Thyroid gland (tissue), 4 donors: ENCODE data around the gene TRH. TPM values are rescaled to one million over a fixed set of nuclear protein-coding genes. Genes with fewer than 3 reads are reported as not detected.

ENCODE experiments used
- DNase-seq, 2 donors: peaks; one replicate each; pipeline ENCODE4 v3.0.0-alpha.2; 2019
- H3K27ac ChIP-seq, 3 donors: fragments of 200-600 bp; sonication (generic); 1 replicate in 2 of 3; 2 replicates in 1 of 3; pipeline ENCODE4 v1.5.1; 2016 to 2019; ENCODE audit warnings: mild to moderate bottlenecking in 1 of 3, moderate library complexity in 1 of 3
- H3K27me3 ChIP-seq: fragments of 200-600 bp; sonication (generic); one replicate; pipeline ENCODE4 v1.5.1; 2019
- H3K36me3 ChIP-seq, 2 donors: fragments of 200-600 bp; sonication (generic); one replicate each; pipeline ENCODE4 v1.5.1; 2016 to 2019
- H3K4me1 ChIP-seq, 2 donors: fragments of 200-600 bp; sonication (generic); one replicate each; pipeline ENCODE4 v1.5.1; 2017 to 2019
- H3K4me3 ChIP-seq, 3 donors: fragments of 200-600 bp; sonication (generic); replicated peaks in 1 of 3; 1 replicate in 2 of 3; 2 replicates in 1 of 3; pipeline ENCODE4 v1.5.1; 2016; ENCODE audit warnings: mild to moderate bottlenecking in 1 of 3
- H3K9me3 ChIP-seq: fragments of 200-600 bp; sonication (generic); one replicate; pipeline ENCODE4 v1.5.1; 2017
- POLR2A ChIP-seq, 2 donors: fragments of 450-650 bp; IDR thresholded peaks; one replicate each; pipeline ENCODE4 v1.6.1; 2017; ENCODE audit warnings: antibody characterized with exemption in 2 of 2, mild to moderate bottlenecking in 2 of 2, moderate library complexity in 1 of 2
- WGBS, 2 donors: methylation state at CpG; one replicate each; pipeline ENCODE4 v1.1.5; 2017; 5-methylcytosine and 5-hydroxymethylcytosine counted together
- intact Hi-C: fragments of 100-400 bp; cut with DNase I; formaldehyde crosslinking; loops from one replicate; pipeline ENCODE4 v1.15.1; 2023
- total RNA-seq, 4 donors: library from RNA; depleted of rRNA; stranded (reverse); fragments of >200 nt; gene quantifications; one replicate each; pipeline ENCODE4 v1.2.3, GENCODE V29; 2016
- TF ChIP-seq, protein P1 (sequence below), 6 experiments: fragments of 200-600 bp in 3 of 6; fragments of 450-650 bp in 3 of 6; sonication (generic) in 3 of 6; IDR thresholded peaks; one replicate each; pipeline ENCODE4 v1.5.1; 2016 to 2019; ENCODE audit warnings: antibody characterized with exemption in 6 of 6, mild to moderate bottlenecking in 2 of 6, inconsistent platforms in 1 of 6, moderate library complexity in 1 of 6

The TRH gene
- total RNA-seq, 4 donors from 2014 or later: 0.22 TPM; not detected in 3

DNA sequence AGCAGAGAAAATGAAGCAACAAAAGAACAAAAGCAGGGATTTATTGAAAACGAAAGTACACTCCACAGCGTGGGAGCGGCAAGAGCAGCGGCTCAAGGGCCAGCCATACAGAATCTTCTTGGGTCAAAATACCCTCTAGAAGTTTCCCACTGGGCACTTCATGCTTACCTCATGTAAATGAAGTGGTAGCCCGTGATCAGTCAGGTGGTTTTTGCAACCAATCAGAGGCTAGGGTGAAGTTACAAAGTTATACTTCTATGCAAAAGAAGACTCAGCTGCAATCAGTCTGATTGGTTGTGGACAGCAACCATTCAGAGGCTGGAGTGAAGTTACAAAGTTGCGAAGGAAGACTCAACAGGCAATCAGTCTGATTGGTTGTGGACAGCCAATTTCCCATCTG, 37.8 kb upstream of the TRH start:
- Histone ChIP-seq H3K27ac (peak overlapping the region in 1 of 3 donors; percentile 32), H3K27me3 (no peaks in the 10 kb centered on the region), H3K9me3 (no peaks in the 10 kb centered on the region), H3K4me1 (no peaks in the 10 kb centered on the region), H3K36me3 (no peaks in the 10 kb centered on the region), H3K4me3 (no peak overlapping the region)
- WGBS, 2 donors: 37 to 45% methylated on average over 6 of the region's 6 CpGs
- DNase-seq: peak; percentile 32 to 34
- TF ChIP-seq POLR2A (IDR thresholded peaks at IDR 0.05): no peak
- TF ChIP-seq, protein P1, sequence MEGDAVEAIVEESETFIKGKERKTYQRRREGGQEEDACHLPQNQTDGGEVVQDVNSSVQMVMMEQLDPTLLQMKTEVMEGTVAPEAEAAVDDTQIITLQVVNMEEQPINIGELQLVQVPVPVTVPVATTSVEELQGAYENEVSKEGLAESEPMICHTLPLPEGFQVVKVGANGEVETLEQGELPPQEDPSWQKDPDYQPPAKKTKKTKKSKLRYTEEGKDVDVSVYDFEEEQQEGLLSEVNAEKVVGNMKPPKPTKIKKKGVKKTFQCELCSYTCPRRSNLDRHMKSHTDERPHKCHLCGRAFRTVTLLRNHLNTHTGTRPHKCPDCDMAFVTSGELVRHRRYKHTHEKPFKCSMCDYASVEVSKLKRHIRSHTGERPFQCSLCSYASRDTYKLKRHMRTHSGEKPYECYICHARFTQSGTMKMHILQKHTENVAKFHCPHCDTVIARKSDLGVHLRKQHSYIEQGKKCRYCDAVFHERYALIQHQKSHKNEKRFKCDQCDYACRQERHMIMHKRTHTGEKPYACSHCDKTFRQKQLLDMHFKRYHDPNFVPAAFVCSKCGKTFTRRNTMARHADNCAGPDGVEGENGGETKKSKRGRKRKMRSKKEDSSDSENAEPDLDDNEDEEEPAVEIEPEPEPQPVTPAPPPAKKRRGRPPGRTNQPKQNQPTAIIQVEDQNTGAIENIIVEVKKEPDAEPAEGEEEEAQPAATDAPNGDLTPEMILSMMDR (IDR thresholded peaks at IDR 0.05): no peak
- intact Hi-C loops: loop anchor here (5.0 to 10.0 kb wide), 2 partner anchors 109 to 432 kb away; no protein-coding TSS in a partner anchor

DNA sequence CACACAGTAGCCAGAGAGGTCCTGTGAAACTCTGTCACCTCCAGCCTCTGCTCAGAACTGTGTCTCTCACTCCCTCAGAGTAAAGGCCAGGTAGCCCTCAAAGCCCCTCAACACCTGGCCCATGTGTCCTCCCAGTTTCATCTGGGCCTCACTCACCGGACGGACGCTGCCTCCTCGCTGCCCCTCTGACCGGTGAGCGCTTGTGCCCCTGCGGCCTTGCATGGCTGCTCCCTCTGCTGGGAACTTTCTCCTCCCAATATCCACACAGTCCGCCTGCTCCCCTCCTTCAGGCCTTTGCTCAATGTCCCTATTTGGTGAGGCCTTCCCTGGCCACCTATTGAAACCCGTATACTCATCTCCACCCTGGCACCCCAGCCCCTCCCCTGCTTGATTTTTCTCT, 36.8 kb upstream of the TRH start:
- intact Hi-C loops: loop anchor here (5.0 to 10.0 kb wide), 2 partner anchors 110 to 433 kb away; no protein-coding TSS in a partner anchor
- DNase-seq: no peak
- H3K27ac ChIP-seq: no peak overlapping the region
- TF ChIP-seq POLR2A (IDR thresholded peaks at IDR 0.05): no peak
- TF ChIP-seq, protein P1 (IDR thresholded peaks at IDR 0.05): no peak
- H3K4me3 ChIP-seq: no peak overlapping the region
- 89 to 94% methylated on average over 9 of the region's 9 CpGs for WGBS, 2 donors
- H3K27me3 ChIP-seq: no peaks in the 10 kb centered on the region
- H3K36me3 ChIP-seq: no peaks in the 10 kb centered on the region
- H3K4me1 ChIP-seq: no peaks in the 10 kb centered on the region
- no peaks in the 10 kb centered on the region for H3K9me3 ChIP-seq

DNA sequence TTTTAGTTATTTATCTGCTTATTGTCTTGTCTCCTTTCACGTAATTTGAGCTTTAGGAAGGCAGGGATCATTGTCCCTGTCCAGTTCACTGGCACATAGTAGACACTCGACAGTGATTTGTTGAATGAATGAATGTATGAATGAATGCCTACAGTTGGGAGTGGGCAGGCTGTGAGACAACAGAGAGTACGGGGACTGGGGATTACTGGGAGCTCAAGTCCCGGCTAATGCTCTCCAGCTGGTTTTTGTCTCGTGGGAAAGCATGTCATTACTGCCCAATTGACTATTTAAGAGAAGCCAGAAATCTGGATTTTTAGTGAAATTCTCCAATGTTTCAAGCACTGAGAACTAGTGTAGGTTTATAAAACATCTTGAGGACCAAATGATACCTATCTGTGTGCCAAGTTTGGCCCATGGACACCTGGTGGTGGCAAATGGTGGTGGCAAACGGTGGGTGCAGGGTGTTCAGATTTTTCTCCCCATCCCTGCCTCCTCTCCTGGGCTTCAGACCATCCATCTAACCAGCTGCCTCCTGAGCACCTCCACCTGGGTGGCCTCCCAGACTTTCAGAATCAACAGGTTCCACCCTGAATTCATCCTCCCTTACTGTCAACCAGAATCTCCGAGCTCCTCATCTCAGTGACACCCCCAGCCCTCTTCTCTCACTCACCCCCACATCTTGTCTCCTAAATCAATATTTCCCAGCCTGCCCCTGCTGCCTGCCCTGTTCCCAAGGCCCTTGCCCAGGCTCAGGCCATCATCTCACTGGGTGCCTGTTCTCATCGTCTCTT, 36.2 kb upstream of the TRH start:
- H3K4me3 ChIP-seq: no peak overlapping the region
- intact Hi-C loops: loop anchor here (5.0 to 10.0 kb wide), 2 partner anchors 111 to 434 kb away; no protein-coding TSS in a partner anchor
- DNase-seq: no peak
- H3K27me3 ChIP-seq: no peaks in the 10 kb centered on the region
- H3K9me3 ChIP-seq: no peaks in the 10 kb centered on the region
- H3K36me3 ChIP-seq: no peaks in the 10 kb centered on the region
- no peak overlapping the region for H3K27ac ChIP-seq
- no peaks in the 10 kb centered on the region for H3K4me1 ChIP-seq
- TF ChIP-seq POLR2A (IDR thresholded peaks at IDR 0.05): no peak
- 82 to 87% methylated on average over 8 of the region's 8 CpGs for WGBS, 2 donors

DNA sequence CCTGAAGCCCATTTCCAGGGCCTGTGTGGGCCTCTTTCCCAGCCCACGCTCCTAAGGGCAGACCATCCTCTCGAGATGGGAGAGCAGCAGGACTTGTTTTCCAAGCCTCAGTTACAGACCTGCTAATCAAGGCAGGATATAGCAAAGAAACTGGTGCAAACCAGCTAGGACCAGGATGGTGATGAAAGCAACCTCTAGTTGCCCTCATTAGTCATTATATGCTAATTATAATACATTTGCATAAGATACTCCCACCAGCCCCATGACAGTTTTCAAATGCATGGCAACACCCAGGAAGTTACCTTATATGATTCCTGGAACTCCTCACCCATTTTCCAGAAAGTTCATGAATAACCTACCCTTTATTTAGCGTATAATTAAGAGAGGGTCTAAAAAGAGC, 34.4 kb upstream of the TRH start:
- intact Hi-C loops: loop anchor here (10.0 kb wide), 1 partner anchor 155 kb away; no protein-coding TSS in a partner anchor

DNA sequence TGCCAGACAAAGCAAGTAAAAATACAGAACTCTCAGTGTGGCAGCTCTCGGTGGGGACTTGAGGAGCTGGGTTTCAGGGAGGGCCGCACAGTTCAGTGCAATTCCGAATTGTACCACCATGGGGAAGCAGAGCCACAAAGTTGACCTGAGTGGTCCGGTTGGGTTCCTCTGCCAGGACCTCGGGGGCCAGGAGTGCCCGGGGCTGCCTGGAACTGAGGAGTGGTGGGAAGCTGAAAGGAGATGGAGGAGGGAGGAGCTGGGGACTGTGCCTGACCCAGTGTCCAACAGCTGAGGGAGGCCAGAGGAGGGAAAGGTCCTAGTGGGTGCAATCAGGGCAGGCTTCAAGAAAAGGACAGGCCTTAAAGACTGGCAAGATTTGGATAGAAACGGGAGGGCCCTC, 32.2 kb upstream of the TRH start:
- Histone ChIP-seq H3K27ac (no peak overlapping the region), H3K27me3 (no peaks in the 10 kb centered on the region), H3K4me1 (no peaks in the 10 kb centered on the region), H3K4me3 (no peak overlapping the region), H3K36me3 (no peaks in the 10 kb centered on the region), H3K9me3 (no peaks in the 10 kb centered on the region)
- intact Hi-C loops: loop anchor here (10.0 kb wide), 1 partner anchor 153 kb away; no protein-coding TSS in a partner anchor
- DNase-seq: peak; percentile 60 to 64
- TF ChIP-seq, protein P1 (IDR thresholded peaks at IDR 0.05): peak; percentile 34 to 79 (median 66)
- no peak for TF ChIP-seq POLR2A (IDR thresholded peaks at IDR 0.05)
- WGBS, 2 donors: 11 to 20% methylated on average over 7 of the region's 7 CpGs

More for the DNA sequence above, 34.4 kb upstream of the TRH start:
- TF ChIP-seq, protein P1 (IDR thresholded peaks at IDR 0.05): no peak
- TF ChIP-seq POLR2A (IDR thresholded peaks at IDR 0.05): no peak
- DNase-seq: no peak
- no peaks in the 10 kb centered on the region for H3K36me3 ChIP-seq
- 85 to 92% methylated on average over 3 of the region's 3 CpGs for WGBS, 2 donors
- H3K4me1 ChIP-seq: no peaks in the 10 kb centered on the region
- H3K4me3 ChIP-seq: no peak overlapping the region
- no peak overlapping the region for H3K27ac ChIP-seq
- H3K9me3 ChIP-seq: no peaks in the 10 kb centered on the region
- H3K27me3 ChIP-seq: no peaks in the 10 kb centered on the region
